Breast epithelium (tissue), 4 donors: ENCODE measurements around the gene TNNC2. TPM values are rescaled to one million over a fixed set of nuclear protein-coding genes. Genes with fewer than 3 reads are reported as not detected.

Experiments used
- DNase-seq, 2 donors: peaks; one replicate each; pipeline ENCODE4 v3.0.0-alpha.2; 2019; ENCODE audit warnings: low spot score in 2 of 2
- H3K27ac ChIP-seq, 2 donors: fragments of 200-600 bp; sonication (generic) in 1 of 2; one replicate each; pipeline ENCODE4 v1.5.1; 2016 to 2019; ENCODE audit warnings: mild to moderate bottlenecking in 1 of 2
- H3K27me3 ChIP-seq, 2 donors: fragments of 200-600 bp; sonication (generic) in 1 of 2; one replicate each; pipeline versions ENCODE4 v1.5.1 to v1.6.0; 2017 to 2019; ENCODE audit warnings: control low read depth in 1 of 2, mild to moderate bottlenecking in 1 of 2
- H3K36me3 ChIP-seq: fragments of 200-600 bp; one replicate; pipeline ENCODE4 v1.5.1; 2019
- H3K4me1 ChIP-seq, 2 donors: fragments of 200-600 bp; sonication (generic); one replicate each; pipeline ENCODE4 v1.5.1; 2016 to 2019; ENCODE audit warnings: control low read depth in 1 of 2
- H3K4me3 ChIP-seq, 3 donors: fragments of 200-600 bp; sonication (generic); 1 replicate in 2 of 3; 2 replicates in 1 of 3; pipeline ENCODE4 v1.5.1; 2016 to 2019; ENCODE audit warnings: mild to moderate bottlenecking in 3 of 3, moderate library complexity in 2 of 3
- H3K9me3 ChIP-seq, 2 donors: fragments of 200-600 bp; sonication (generic) in 1 of 2; one replicate each; pipeline ENCODE4 v1.5.1; 2016 to 2019; ENCODE audit warnings: control low read depth in 1 of 2
- CTCF ChIP-seq, 3 donors: fragments of 450-650 bp; IDR thresholded peaks; one replicate each; pipeline ENCODE4 v1.5.1; 2016 to 2017; ENCODE audit warnings: antibody characterized with exemption in 3 of 3, mild to moderate bottlenecking in 3 of 3, moderate library complexity in 3 of 3
- POLR2A ChIP-seq: fragments of 450-650 bp; IDR thresholded peaks from one replicate; pipeline ENCODE4 v1.6.1; 2016; ENCODE audit warnings: antibody characterized with exemption, mild to moderate bottlenecking, moderate library complexity
- POLR2AphosphoS5 ChIP-seq, 3 donors: sonication (generic); formaldehyde crosslinking; IDR thresholded peaks; one replicate each; pipeline ENCODE4 v1.6.1; 2017; ENCODE audit warnings: antibody characterized with exemption in 3 of 3
- intact Hi-C: fragments of 100-400 bp; cut with DNase I; formaldehyde crosslinking; loops from one replicate; pipeline ENCODE4 v1.15.1; 2023; ENCODE audit warnings: low total_unique reads
- total RNA-seq, 3 donors: library from RNA; depleted of rRNA; stranded (reverse); fragments of >200 nt; gene quantifications; one replicate each; pipeline ENCODE4 v1.1.0, GENCODE V29; 2016

The TNNC2 gene
- total RNA-seq, 3 donors from 2014 or later, result 2.0 to 4.8 (median 2.6) TPM

GRCh38 chr20:45835329-45835765 lies 8.2 kb upstream of the TNNC2 start:
- peaks cover 4 to 8% of the 10 kb centered on the region in 2 donors for H3K4me1 ChIP-seq
- DNase-seq, result no peak
- peaks cover 4% of the 10 kb centered on the region for H3K36me3 ChIP-seq
- no peaks in the 10 kb centered on the region for H3K27me3 ChIP-seq
- peak overlapping the region; percentile 93 to 97 for H3K27ac ChIP-seq
- H3K9me3 ChIP-seq, result no peaks in the 10 kb centered on the region
- H3K4me3 ChIP-seq, result peak overlapping the region; percentile 68 to 94 (median 80)
- intact Hi-C loops, result no loop called here
- TF ChIP-seq POLR2AphosphoS5 (IDR thresholded peaks at IDR 0.05) (no peak), CTCF (IDR thresholded peaks at IDR 0.05) (no peak), POLR2A (no peak)

- intact Hi-C loops, result no loop called here
- peak overlapping the region; percentile 68 to 94 (median 80) for H3K4me3 ChIP-seq
- no peak for TF ChIP-seq POLR2AphosphoS5 (IDR thresholded peaks at IDR 0.05)
- TF ChIP-seq POLR2A, result no peak
- TF ChIP-seq CTCF (IDR thresholded peaks at IDR 0.05), result no peak
- no peak for DNase-seq
- peak overlapping the region; percentile 93 to 97 for H3K27ac ChIP-seq
- H3K4me1 ChIP-seq, result peaks cover 4 to 8% of the 10 kb centered on the region in 2 donors
- H3K27me3 ChIP-seq, result no peaks in the 10 kb centered on the region
- H3K9me3 ChIP-seq, result no peaks in the 10 kb centered on the region
- peaks cover 1% of the 10 kb centered on the region for H3K36me3 ChIP-seq
Observed at GRCh38 chr20:45834797-45835161, 7.7 kb upstream of the TNNC2 start.

DNA sequence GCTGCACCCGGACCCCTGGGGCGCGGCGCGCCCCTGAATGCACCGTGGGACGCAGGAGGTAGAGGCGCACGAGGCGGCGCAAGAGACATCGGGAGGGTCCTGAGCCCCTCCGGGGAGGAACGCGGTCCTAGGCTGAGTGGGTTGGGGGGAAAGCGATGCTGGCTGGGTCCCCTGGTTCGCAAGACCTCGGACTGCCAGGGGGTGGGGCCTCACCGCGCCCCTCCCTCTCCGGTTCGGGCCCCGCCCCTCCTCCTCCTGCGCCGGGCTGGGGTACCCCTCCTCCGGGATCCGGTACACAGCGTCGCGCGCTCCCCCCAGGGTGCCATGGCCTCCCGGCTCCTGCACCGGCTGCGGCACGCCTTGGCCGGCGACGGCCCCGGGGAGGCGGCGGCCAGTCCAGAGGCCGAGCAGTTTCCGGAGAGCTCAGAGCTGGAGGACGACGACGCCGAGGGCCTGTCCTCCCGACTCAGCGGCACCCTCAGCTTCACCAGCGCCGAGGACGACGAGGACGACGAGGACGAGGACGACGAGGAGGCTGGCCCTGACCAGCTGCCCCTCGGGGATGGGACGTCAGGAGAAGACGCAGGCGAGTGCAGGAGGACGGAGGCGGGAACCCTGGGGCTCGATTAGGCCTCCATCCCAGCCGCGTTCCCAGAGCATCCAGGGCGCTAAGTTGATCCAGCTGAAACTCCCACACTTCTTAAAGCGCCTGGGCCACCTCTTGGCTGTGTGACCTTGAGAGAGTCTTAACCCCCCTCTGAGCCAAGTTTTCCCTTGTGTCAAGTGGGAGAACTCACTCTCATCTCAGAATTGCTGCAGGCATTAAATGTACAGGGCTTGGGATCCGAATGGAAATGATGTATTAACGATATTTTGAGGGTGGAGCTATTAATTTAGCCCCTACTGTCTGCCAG lies 7.0 kb upstream of the TNNC2 start:
- intact Hi-C loops, result no loop called here
- peak; percentile 61 to 67 for DNase-seq
- TF ChIP-seq POLR2A (peak; percentile 26), CTCF (IDR thresholded peaks at IDR 0.05) (no peak), POLR2AphosphoS5 (IDR thresholded peaks at IDR 0.05) (peak; percentile 37 to 79 (median 38))
- Histone ChIP-seq H3K4me1 (peaks cover 4 to 8% of the 10 kb centered on the region in 2 donors), H3K27me3 (no peaks in the 10 kb centered on the region), H3K4me3 (peak overlapping the region; percentile 68 to 94 (median 80)), H3K36me3 (no peaks in the 10 kb centered on the region), H3K9me3 (no peaks in the 10 kb centered on the region), H3K27ac (peak overlapping the region; percentile 93 to 97)

DNA sequence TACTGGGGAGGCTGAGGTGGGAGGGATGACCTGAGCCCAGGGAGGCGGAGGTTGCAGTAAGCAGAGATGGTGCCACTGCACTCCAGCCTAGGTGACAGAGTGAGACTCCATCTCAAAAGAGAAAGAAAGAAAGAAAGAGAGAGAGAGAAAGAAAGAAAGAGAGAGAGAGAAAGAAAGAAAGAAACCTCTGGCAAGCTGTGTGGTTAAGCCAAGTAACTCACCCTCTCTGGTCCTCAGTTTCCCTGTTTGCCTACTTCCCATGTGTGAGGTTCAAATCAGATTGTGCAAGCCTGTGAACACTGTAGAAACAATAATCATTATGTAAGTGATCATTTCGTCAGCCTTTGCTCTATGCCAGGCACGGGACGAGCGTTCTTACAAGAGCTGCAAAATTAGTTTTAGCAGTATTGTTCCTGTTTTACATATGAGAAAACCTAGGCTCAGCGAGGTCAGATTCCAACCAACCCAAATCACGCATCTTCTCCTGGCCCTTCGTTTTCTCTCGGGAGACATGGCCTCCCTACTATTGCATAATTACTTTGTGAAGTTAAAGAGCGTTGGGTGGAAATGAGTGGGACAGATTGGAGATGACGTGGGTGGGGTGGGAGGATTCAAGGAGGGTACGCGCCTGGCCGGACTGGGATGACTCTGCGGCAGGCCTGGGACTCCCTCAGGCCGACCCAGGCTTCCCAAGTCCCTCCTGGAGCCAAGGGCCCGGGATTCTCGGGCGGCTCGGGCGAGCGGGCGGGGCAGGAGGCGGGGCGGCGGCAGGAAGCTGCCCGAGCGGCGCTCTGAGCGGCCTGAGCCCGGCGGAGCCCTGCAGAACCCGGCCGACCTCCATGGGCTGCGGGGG lies 6.1 kb upstream of the TNNC2 start, which contains the start of gene SNX21:
Gene SNX21, plus strand, starts transcription at position 770 of the 853 bp plus-strand sequence. CDS start 121 bp downstream, outside the sequence.
- peak within 1 kb of the TSS; percentile 68 to 94 (median 80) for H3K4me3 ChIP-seq
- H3K4me1 ChIP-seq, result peaks cover 4 to 8% of the 10 kb centered on the region in 2 donors
- peak; percentile 68 to 77 for DNase-seq
- intact Hi-C loops, result no loop called here
- TF ChIP-seq POLR2AphosphoS5 (IDR thresholded peaks at IDR 0.05) (peak; percentile 34 to 64 (median 57)), CTCF (IDR thresholded peaks at IDR 0.05) (no peak)
- H3K27me3 ChIP-seq, result no peaks in the 10 kb centered on the region
- peak within 1 kb of the TSS; percentile 93 to 97 for H3K27ac ChIP-seq
- no peaks in the 10 kb centered on the region for H3K9me3 ChIP-seq
- H3K36me3 ChIP-seq, result no peaks in the 10 kb centered on the region
